ENCODE measurements around the gene ERC1.

The ERC1 gene

DNA sequence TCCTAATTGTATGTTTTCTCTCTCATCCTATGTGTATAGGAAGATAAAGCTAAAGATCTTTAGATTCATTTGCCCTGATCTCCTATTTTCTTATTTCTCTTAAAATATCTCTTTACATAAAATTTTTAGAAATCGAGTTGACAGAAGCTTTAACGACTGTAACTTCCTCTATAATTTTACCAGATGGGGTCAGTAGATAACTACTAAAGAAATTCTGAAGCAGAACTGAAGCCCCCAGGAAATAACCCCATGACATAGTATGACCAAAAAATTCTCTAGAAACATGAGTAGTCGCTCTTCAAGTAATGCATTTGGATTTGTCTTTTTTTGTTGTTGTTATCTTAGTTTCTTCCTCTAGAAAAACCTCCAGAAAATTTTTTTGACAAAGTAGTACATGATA, 288.0 kb downstream of the ERC1 start:
- TF ChIP-seq, protein P1, sequence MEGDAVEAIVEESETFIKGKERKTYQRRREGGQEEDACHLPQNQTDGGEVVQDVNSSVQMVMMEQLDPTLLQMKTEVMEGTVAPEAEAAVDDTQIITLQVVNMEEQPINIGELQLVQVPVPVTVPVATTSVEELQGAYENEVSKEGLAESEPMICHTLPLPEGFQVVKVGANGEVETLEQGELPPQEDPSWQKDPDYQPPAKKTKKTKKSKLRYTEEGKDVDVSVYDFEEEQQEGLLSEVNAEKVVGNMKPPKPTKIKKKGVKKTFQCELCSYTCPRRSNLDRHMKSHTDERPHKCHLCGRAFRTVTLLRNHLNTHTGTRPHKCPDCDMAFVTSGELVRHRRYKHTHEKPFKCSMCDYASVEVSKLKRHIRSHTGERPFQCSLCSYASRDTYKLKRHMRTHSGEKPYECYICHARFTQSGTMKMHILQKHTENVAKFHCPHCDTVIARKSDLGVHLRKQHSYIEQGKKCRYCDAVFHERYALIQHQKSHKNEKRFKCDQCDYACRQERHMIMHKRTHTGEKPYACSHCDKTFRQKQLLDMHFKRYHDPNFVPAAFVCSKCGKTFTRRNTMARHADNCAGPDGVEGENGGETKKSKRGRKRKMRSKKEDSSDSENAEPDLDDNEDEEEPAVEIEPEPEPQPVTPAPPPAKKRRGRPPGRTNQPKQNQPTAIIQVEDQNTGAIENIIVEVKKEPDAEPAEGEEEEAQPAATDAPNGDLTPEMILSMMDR (IDR thresholded peaks at IDR 0.05; ENCODE audit: insufficient read depth, low read length, missing control alignments): no peak
- POLR2A ChIA-PET: no interaction called here
- H3K4me3 ChIP-seq (ENCODE audit: low read depth, low read length): no peak overlapping the region
- CTCF ChIA-PET: interaction anchor here (0.6 to 1.5 kb wide), 4 partner anchors 161 to 305 kb away, joined by 3 to 10 read pairs (median 6); no protein-coding TSS in a partner anchor
- DNase-seq (ENCODE audit: low read depth, low spot score): no peak

DNA sequence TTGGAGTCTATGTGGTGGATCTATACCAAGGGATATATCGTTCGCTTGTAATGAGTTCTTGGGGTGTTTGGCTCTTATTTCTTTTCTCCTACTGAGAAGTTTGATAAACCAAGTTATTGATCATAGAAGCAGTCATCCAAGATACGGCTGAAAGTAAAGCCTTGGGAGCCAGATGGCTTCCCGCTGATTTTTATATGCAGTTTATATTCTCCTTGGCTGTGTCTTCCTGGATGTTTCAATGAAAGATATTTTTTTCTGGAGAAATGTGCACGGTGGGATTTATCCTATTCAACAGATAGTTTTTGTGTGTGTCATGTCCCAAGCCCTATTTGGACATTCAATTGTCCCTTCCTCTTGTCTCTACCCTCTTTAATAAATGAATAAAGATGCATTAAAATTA, 289.0 kb downstream of the ERC1 start:
- ChIA-PET CTCF (no interaction called here), POLR2A (no interaction called here)
- TF ChIP-seq, protein P1 (IDR thresholded peaks at IDR 0.05; ENCODE audit: insufficient read depth, low read length, missing control alignments): no peak

DNA sequence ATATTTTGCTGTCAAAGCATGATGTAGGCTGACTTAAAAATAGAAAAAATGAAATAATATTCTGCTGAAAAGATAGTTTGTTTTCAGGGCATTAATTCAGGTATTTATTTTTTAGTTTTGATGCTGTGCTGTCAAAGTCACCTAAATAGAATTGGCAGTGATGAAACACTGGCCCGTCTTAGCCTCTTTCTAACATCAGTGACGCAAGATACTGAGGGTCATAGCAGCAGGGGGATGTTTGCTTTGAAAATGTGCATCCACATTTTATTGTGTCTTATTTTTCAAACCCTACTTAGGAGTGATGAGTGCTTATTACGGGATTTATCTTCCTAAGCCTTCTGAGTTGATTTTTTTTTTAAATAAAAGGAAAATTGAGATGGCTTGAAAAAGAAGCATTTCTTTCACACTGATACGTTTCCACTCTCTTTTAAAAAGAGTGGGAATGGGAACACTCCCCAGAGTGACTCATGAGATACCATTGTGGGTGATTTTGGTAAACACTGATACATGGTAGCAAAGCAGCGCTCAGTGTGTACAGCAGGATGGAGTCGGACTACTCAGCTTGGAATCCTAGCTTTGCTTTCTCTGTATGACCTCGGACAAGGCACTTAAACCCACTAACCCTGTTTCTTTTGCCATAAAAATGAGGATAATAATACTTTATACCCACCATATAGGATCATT, 290.8 kb downstream of the ERC1 start:
- POLR2A ChIA-PET: no interaction called here

More for the DNA sequence above, 289.0 kb downstream of the ERC1 start:
- no peak overlapping the region for H3K4me3 ChIP-seq (ENCODE audit: low read depth, low read length)
- DNase-seq (ENCODE audit: low read depth, low spot score): no peak

DNA sequence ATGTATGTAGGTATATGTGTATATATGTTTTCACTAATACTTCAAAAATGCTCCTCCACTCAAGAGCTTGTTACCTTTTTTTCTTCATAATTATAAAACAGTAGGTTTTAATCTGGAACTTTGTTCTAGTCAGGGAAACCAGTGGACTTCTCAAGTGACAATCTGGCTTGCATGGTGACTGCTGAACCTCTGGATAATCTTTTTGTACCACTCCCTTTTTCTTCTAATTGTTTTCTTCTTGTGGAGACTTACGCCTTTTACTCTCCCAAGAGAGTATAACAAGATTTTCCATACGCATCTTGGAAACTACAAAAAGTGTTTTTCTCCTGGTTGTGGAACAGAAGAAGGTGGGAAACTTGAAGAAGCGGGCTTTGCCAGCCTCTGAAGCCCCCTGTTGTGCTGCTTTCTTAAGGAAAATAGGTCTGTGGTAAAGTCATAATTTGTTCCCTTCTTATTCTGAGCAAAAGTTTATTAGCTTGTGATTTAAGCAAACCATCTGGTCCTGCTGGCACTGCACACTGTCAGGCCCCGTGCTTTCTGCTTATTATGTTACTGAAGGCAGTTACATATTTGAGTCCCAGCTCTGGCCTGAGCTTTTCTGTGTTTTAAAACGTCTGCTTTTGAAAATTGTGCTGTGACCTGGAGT, 291.8 kb downstream of the ERC1 start:
- ChIA-PET CTCF (interaction anchor here (0.7 to 1.7 kb wide), 2 partner anchors 164 to 231 kb away, joined by 3 to 10 read pairs; no protein-coding TSS in a partner anchor), POLR2A (no interaction called here)
- H3K4me3 ChIP-seq (ENCODE audit: low read depth, low read length): no peak overlapping the region
- TF ChIP-seq, protein P1 (IDR thresholded peaks at IDR 0.05; ENCODE audit: insufficient read depth, low read length, missing control alignments): no peak
- DNase-seq (ENCODE audit: low read depth, low spot score): no peak

More for the DNA sequence above, 290.8 kb downstream of the ERC1 start:
- TF ChIP-seq, protein P1 (IDR thresholded peaks at IDR 0.05; ENCODE audit: insufficient read depth, low read length, missing control alignments): no peak
- peak; percentile 46 for DNase-seq (ENCODE audit: low read depth, low spot score)
- CTCF ChIA-PET: interaction anchor here (0.7 to 1.7 kb wide), 3 partner anchors 163 to 232 kb away, joined by 3 to 10 read pairs (median 4); no protein-coding TSS in a partner anchor
- no peak overlapping the region for H3K4me3 ChIP-seq (ENCODE audit: low read depth, low read length)

DNA sequence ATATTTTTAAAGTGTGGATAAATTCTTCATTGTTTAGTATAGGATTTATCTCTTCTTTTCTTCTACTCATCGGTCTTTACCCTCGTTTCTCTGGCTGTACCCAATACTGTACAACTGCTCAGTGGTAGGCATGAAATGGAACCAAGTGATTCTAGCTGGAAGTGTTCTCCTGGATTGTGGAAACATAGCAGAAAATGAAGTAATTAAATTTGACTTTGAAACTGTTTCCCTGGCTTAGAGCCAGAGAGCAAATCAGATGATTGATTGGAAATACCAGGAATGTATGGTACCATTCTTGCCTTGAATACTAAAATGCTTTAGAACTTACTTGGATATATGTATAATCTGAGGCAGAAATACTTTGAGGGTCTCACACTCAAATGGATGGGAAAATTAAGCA, 292.3 kb downstream of the ERC1 start:
- ChIA-PET POLR2A (no interaction called here), CTCF (interaction anchor here (1.7 kb wide), 1 partner anchor 165 kb away, joined by 10 read pairs; no protein-coding TSS in a partner anchor)
- DNase-seq (ENCODE audit: low read depth, low spot score): no peak
- TF ChIP-seq, protein P1 (IDR thresholded peaks at IDR 0.05; ENCODE audit: insufficient read depth, low read length, missing control alignments): no peak
- H3K4me3 ChIP-seq (ENCODE audit: low read depth, low read length): no peak overlapping the region

DNA sequence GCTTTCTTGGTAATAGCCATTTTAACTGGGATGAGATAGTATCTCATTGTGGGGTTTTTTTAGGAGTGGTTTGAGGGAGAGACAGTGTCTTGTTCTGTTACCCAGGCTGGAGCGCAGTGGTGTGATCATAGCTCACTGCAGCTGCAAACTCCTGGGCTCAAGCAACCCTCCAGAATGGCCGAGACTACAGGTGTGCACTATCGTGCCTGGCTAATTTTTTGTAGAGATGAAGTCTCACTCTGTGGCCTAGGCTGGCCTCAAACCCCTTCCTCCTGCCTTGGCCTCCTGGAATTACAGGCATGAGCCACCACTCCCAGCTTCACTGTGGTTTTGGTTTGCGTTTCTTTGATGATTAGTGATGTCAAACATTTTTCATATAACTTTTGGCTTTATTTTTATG, 293.6 kb downstream of the ERC1 start:
- TF ChIP-seq, protein P1 (IDR thresholded peaks at IDR 0.05; ENCODE audit: insufficient read depth, low read length, missing control alignments): no peak
- no peak for DNase-seq (ENCODE audit: low read depth, low spot score)
- no peak overlapping the region for H3K4me3 ChIP-seq (ENCODE audit: low read depth, low read length)
- POLR2A ChIA-PET: no interaction called here
- CTCF ChIA-PET: no interaction called here
